Neural cell (in vitro differentiated cells): ENCODE data around the gene CRYGA. TPM values are rescaled to one million over a fixed set of nuclear protein-coding genes. Genes with fewer than 3 reads are reported as not detected.

Experiments
- H2AFZ ChIP-seq: fragments of 200-600, 300-800 bp; sonication (generic), shearing (Covaris generic); 2 replicates; pipeline ENCODE4 v1.6.0; 2014; ENCODE audit warnings: low read depth, mild to moderate bottlenecking, antibody characterized with exemption, low read length, moderate library complexity
- H3F3A ChIP-seq: fragments of 200-600 bp; shearing (Covaris generic); 2 replicates; pipeline ENCODE4 v1.6.1; 2016; ENCODE audit warnings: mild to moderate bottlenecking, moderate library complexity, mixed read lengths, antibody characterized with exemption, low read length; ENCODE audit not compliant: insufficient read depth, poor library complexity, severe bottlenecking
- H3K27ac ChIP-seq: fragments of 200-600, 300-800 bp; sonication (generic), shearing (Covaris generic); 2 replicates; pipeline ENCODE4 v1.5.1; 2014; ENCODE audit warnings: mild to moderate bottlenecking, low read length, moderate library complexity
- H3K27me3 ChIP-seq: fragments of 300-800, 200-600 bp; sonication (generic), shearing (Covaris generic); 2 replicates; pipeline ENCODE4 v1.6.0; 2014; ENCODE audit warnings: mild to moderate bottlenecking, low read depth, low read length, moderate library complexity; ENCODE audit not compliant: insufficient read depth
- H3K36me3 ChIP-seq: fragments of 300-800, 200-600 bp; sonication (generic), shearing (Covaris generic); 2 replicates; pipeline ENCODE4 v1.5.1; 2014; ENCODE audit warnings: mild to moderate bottlenecking, antibody characterized with exemption, low read length, moderate library complexity; ENCODE audit not compliant: insufficient read depth
- H3K4me2 ChIP-seq: fragments of 300-800, 200-600 bp; sonication (generic), shearing (Covaris generic); 2 replicates; pipeline ENCODE4 v1.6.0; 2014; ENCODE audit warnings: mild to moderate bottlenecking, low read length
- H3K4me3 ChIP-seq: fragments of 300-800, 200-600 bp; sonication (generic), shearing (Covaris generic); 2 replicates; pipeline ENCODE4 v1.5.1; 2014; ENCODE audit warnings: mild to moderate bottlenecking, low read length, moderate library complexity
- H3K79me2 ChIP-seq: fragments of 200-600 bp; shearing (Covaris generic); replicated peaks from 2 replicates; pipeline ENCODE4 v1.6.0; 2014; ENCODE audit warnings: mild to moderate bottlenecking, low read length, moderate library complexity; ENCODE audit not compliant: insufficient read depth
- H3K9ac ChIP-seq: fragments of 300-800, 200-600 bp; sonication (generic), shearing (Covaris generic); 2 replicates; pipeline ENCODE4 v1.6.1; 2016; ENCODE audit warnings: mild to moderate bottlenecking, low read length, mixed read lengths
- H3K9me2 ChIP-seq: fragments of 200-600 bp; shearing (Covaris generic); 2 replicates; pipeline ENCODE4 v1.6.1; 2016; ENCODE audit warnings: mild to moderate bottlenecking, low read length, mixed read lengths; ENCODE audit not compliant: insufficient read depth
- H3K9me3 ChIP-seq: fragments of 200-600, 300-800 bp; sonication (generic), shearing (Covaris generic); 2 replicates; pipeline ENCODE4 v1.6.1; 2016; ENCODE audit warnings: mild to moderate bottlenecking, mixed run types, low read length, moderate library complexity, mixed read lengths
- H4K20me1 ChIP-seq: fragments of 200-600 bp; shearing (Covaris generic); 2 replicates; pipeline ENCODE4 v1.6.1; 2016; ENCODE audit warnings: mild to moderate bottlenecking, mixed run types; ENCODE audit not compliant: insufficient read depth
- CTCF ChIP-seq: fragments of 450-650 bp; IDR thresholded peaks from 2 replicates; pipeline ENCODE4 v1.5.1; 2014; ENCODE audit warnings: antibody characterized with exemption, mild to moderate bottlenecking, moderate library complexity; ENCODE audit not compliant: poor library complexity, severe bottlenecking
- EP300 ChIP-seq: fragments of 450-650 bp; conservative IDR thresholded peaks from 2 replicates; pipeline ENCODE4 v1.6.1; 2014; ENCODE audit warnings: antibody characterized with exemption, mild to moderate bottlenecking, moderate library complexity; ENCODE audit not compliant: poor library complexity, severe bottlenecking
- EZH2 ChIP-seq: fragments of 200-600, 300-800 bp; shearing (Covaris generic), sonication (generic); IDR thresholded peaks from 2 replicates; pipeline ENCODE4 v1.6.1; 2014; ENCODE audit warnings: antibody characterized with exemption, low read length, borderline replicate concordance, mild to moderate bottlenecking; ENCODE audit not compliant: insufficient read depth, poor library complexity, severe bottlenecking
- MXI1 ChIP-seq: fragments of 450-650 bp; conservative IDR thresholded peaks from 2 replicates; pipeline ENCODE4 v1.6.1; 2014; ENCODE audit warnings: antibody characterized with exemption, mild to moderate bottlenecking; ENCODE audit not compliant: poor library complexity, severe bottlenecking
- POLR2AphosphoS5 ChIP-seq: IDR thresholded peaks from 2 replicates; pipeline ENCODE4 v1.6.1; 2012
- RAD21 ChIP-seq: fragments of 450-650 bp; conservative IDR thresholded peaks from 2 replicates; pipeline ENCODE4 v1.6.1; 2014; ENCODE audit warnings: antibody characterized with exemption, mild to moderate bottlenecking, moderate library complexity
- SMC3 ChIP-seq: fragments of 450-650 bp; conservative IDR thresholded peaks from 2 replicates; pipeline ENCODE4 v1.6.1; 2014; ENCODE audit warnings: antibody characterized with exemption, mild to moderate bottlenecking, moderate library complexity; ENCODE audit not compliant: poor library complexity
- TAF1 ChIP-seq: IDR thresholded peaks from 2 replicates; pipeline ENCODE4 v1.6.1; 2012; ENCODE audit warnings: low read depth
- polyA plus RNA-seq: library from polyadenylated mRNA; depleted of rRNA; stranded (reverse); fragments of >200 nt; gene quantifications from 2 replicates; pipeline ENCODE4 v1.2.3, GENCODE V29; 2014
- TF ChIP-seq, protein P1 (sequence below): IDR thresholded peaks from 2 replicates; pipeline ENCODE4 v1.6.1; 2012; ENCODE audit warnings: borderline replicate concordance

Gene CRYGA
- polyA plus RNA-seq, 1 donor from 2014 or later: not detected

GRCh38 chr2:208183526-208183925 is 20.1 kb upstream of the CRYGA start:
- Histone ChIP-seq H2AFZ (no peak overlapping the region), H3K4me3 (no peak overlapping the region), H3K9me2 (no peaks in the 10 kb centered on the region), H3K9me3 (no peaks in the 10 kb centered on the region), H3K27ac (no peak overlapping the region), H4K20me1 (no peaks in the 10 kb centered on the region), H3K9ac (no peak overlapping the region), H3K4me2 (no peak overlapping the region), H3K27me3 (no peaks in the 10 kb centered on the region), H3F3A (no peaks in the 10 kb centered on the region), H3K79me2 (peaks cover 3% of the 10 kb centered on the region), H3K36me3 (no peaks in the 10 kb centered on the region)
- TF ChIP-seq CTCF (no peak), SMC3 (no peak), EP300 (no peak), POLR2AphosphoS5 (no peak), TAF1 (no peak), MXI1 (no peak), EZH2 (no peak), RAD21 (no peak)
- TF ChIP-seq, protein P1, sequence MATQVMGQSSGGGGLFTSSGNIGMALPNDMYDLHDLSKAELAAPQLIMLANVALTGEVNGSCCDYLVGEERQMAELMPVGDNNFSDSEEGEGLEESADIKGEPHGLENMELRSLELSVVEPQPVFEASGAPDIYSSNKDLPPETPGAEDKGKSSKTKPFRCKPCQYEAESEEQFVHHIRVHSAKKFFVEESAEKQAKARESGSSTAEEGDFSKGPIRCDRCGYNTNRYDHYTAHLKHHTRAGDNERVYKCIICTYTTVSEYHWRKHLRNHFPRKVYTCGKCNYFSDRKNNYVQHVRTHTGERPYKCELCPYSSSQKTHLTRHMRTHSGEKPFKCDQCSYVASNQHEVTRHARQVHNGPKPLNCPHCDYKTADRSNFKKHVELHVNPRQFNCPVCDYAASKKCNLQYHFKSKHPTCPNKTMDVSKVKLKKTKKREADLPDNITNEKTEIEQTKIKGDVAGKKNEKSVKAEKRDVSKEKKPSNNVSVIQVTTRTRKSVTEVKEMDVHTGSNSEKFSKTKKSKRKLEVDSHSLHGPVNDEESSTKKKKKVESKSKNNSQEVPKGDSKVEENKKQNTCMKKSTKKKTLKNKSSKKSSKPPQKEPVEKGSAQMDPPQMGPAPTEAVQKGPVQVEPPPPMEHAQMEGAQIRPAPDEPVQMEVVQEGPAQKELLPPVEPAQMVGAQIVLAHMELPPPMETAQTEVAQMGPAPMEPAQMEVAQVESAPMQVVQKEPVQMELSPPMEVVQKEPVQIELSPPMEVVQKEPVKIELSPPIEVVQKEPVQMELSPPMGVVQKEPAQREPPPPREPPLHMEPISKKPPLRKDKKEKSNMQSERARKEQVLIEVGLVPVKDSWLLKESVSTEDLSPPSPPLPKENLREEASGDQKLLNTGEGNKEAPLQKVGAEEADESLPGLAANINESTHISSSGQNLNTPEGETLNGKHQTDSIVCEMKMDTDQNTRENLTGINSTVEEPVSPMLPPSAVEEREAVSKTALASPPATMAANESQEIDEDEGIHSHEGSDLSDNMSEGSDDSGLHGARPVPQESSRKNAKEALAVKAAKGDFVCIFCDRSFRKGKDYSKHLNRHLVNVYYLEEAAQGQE: no peak

DNA sequence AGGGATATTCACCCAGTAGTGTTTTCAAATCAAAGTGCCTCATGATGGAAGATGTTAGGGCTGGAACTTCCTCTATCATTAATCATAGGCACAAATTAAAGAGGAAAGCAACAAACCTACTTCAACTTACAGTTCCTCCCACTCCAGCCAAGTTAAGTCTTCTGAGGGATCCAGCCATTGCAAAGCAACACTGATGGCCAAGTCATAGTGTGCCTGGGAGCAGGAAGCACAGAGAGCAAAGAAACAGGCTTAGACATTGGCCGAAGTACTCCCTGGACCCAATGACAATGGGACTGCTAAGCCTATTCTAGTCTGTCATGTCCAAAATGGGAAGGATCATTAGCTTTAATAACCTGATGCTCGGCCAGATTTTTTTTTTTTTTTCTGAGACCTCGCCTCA is 19.4 kb upstream of the CRYGA start:
- TF ChIP-seq SMC3 (no peak), EP300 (no peak), CTCF (no peak), EZH2 (no peak), RAD21 (no peak), POLR2AphosphoS5 (no peak), TAF1 (no peak), MXI1 (no peak)
- TF ChIP-seq, protein P1: no peak
- no peak overlapping the region for H3K4me2 ChIP-seq
- H4K20me1 ChIP-seq: no peaks in the 10 kb centered on the region
- H2AFZ ChIP-seq: no peak overlapping the region
- no peaks in the 10 kb centered on the region for H3K9me2 ChIP-seq
- H3K9me3 ChIP-seq: no peaks in the 10 kb centered on the region
- H3K9ac ChIP-seq: no peak overlapping the region
- no peaks in the 10 kb centered on the region for H3K36me3 ChIP-seq
- H3K4me3 ChIP-seq: no peak overlapping the region
- H3K27me3 ChIP-seq: no peaks in the 10 kb centered on the region
- no peaks in the 10 kb centered on the region for H3F3A ChIP-seq
- no peak overlapping the region for H3K27ac ChIP-seq
- peaks cover 3% of the 10 kb centered on the region for H3K79me2 ChIP-seq
